HG03354 (cell line): ENCODE results near the gene MCCC2.

Experiments
- ATAC-seq: cut with Tn5 transposase; IDR thresholded peaks from one replicate; pipeline ENCODE4 v1.9.1; 2021; ENCODE audit warnings: mild to moderate bottlenecking; ENCODE audit not compliant: unreplicated experiment, poor library complexity, severe bottlenecking

The MCCC2 gene

DNA sequence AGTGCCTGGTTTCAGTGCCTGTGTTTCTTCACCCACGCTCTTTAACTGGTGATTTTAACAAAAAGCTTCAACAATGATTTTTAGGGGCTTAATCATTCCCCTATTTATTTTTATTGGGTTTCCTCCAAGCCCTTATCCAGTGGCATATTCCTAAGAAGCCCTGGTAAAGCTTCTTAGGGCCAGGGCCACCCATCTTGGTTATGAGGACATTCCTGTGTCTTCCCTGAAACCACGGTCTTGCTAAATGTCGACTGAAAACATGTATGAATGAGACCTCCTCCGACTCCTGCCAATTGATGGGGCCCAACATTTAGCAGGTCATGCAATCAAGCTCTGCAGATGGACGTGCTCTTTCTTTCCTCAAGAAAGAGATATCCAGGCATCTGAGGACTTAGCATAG is 118.3 kb downstream of the MCCC2 start:
- ATAC-seq = no peak

DNA sequence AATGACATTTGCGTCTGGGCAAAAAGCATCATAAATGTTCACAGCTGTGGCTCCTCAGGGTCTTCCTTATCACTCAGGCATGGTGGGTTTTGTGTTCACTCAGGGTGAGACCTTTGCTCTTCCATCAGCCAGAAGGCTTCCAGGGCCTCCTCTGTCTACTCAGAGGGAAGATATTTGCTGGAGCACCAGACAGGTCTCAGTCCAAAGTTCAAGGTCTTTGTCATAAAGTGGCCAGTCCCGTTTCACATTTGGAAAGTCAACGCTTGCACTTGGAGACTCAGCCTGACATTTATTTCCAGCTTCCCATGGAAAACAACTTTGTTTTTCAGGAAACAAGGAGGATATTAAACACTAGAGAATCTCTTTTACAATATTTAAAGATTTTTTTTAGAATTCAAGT is 119.8 kb downstream of the MCCC2 start:
- ATAC-seq = no peak
